Activated T-cell treated with anti-CD3 and anti-CD28 coated beads for 48 hours (primary cell): ENCODE data around the gene DYNLT4.
"Not testable (repeated sequence)": the region's sequence is repeated elsewhere in the genome, so short reads cannot be mapped to it uniquely, and the experiment has no call there.

Experiments
- DNase-seq: peaks from one replicate; pipeline ENCODE4 v3.0.0-alpha.2; 2020; ENCODE audit warnings: low read depth

The DYNLT4 gene

DNA sequence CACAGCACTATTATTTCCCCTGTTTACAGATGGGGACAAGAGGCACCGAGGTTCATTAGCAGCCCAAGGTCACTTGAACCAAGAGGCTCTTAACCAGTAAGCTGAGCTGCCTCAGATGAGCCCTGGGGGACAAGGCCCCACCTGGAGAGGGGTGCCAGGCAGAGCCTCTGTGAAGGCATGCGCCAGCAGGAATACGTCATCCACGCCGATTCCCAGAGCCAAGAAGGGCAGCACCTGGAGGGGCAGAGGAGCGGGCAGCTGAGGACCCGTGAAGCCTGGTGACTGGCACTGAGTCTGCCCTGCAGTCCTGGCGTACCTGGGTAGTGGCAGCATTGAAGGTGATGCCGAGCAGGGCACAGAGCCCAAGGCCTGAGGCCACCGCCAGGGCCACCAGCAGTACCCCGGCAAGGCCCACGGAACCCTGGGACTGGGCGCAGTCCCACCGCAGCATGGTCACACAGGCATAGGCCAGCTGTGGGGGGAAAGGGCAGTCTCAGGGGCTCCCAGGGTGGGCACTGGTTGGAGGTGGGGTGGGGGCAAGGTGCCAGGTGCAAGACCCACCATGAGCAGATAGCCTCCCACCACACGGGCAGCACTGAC lies 21.8 kb upstream of the DYNLT4 start:
- no peak for DNase-seq

GRCh38 chr1:44828003-44828651 lies 21.0 kb upstream of the DYNLT4 start:
- no peak for DNase-seq

DNA sequence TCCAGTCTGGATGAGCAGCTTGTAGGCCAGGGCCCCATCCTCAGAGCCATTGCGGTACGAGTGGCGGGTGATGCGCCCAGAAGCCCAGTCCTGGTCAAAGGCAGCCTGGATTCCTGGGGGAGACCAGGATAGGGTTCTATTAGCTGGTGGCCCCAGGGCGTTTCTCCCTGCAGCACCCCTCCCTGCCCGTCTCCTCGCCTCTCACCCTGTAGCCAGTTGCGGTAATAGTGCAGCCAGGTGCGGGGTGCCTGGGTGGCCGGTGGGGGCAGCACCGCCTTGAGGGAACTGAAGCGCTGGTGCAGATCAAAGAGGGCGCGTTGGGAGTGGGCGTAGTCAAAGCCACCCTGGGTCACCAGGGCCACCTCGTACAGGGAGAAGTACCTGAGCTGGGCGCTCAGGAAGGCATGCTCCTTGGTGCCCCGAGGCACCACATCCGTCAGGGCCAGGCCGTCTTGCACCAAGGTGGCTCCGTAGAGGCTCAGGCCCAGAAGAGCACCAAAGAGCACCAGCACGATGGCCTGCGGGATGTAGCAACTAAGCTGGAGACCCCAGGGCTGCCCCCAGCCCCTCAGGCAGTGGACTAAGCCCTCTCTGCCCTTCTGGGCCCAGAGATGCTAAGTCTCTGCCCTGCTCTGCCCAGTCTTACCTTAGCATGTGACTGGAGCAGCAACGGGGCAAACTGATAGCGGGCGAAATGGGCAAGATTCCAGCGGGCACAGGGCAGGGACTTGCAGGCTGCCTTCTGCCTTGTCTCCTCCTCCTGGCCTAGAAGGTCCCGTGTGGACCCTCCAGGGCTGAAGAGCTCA lies 20.2 kb upstream of the DYNLT4 start:
- DNase-seq, result no peak

DNA sequence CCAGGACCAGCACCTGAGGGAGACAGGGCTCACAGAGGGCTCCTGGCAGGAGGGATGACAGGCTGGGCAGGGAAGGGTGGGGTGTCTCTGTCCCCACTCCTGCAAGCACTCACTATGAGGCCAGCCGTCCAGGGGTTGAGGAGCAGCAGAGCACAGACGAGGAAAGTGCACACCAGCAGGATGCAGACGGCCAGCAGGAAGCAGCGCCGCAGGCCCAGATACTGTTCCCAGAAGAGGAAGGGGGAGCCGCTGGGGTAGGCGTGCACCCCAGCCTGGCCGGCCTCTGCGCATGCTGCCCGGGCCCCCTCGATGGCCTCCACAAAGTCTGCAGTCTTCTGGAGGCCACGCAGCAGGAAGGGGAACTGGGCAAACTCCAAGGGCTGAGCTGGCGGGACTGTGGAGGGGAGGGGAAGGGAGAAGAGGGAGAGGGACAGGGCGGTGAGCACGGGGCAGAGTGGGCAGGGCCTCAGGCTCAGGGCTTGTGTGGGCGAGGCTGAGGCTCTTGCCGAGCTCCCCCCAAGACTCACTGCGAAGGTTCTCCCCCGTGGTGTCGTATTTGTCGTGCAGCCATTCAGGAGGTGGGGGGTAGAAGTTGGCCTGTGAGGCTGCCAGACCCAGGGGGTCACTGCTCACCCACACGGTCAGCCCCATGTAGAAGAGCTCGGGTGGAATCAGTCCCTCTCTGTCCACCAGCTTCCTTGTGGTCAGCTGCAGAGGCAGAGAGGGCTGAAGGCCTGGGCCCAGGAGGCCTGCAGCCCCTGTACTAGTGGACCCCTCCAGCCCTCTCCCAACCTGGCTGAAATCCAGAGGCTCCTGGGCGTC lies 19.4 kb upstream of the DYNLT4 start:
- DNase-seq, result no peak

DNA sequence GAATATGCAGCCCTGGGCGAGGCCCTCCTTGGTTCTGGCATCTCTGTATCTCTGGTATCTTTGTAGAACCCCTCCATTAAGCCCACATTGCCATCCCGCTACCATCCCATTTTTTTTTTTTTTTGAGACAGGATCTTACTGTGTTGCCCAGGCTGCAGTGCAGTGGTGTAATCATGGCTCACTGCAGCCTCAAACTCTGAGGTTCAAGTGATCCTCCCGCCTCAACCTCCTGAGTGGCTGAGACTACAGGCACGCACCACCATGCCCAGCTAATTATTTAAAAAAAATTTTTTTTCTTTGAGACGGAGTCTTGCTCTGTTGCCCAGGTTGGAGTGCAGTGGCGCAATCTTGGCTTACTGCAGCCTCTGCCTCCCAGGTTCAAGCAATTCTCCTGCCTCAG lies 17.2 kb upstream of the DYNLT4 start:
- DNase-seq, result not testable (repeated sequence)

GRCh38 chr1:44822981-44823451 lies 15.9 kb upstream of the DYNLT4 start:
- no peak for DNase-seq

DNA sequence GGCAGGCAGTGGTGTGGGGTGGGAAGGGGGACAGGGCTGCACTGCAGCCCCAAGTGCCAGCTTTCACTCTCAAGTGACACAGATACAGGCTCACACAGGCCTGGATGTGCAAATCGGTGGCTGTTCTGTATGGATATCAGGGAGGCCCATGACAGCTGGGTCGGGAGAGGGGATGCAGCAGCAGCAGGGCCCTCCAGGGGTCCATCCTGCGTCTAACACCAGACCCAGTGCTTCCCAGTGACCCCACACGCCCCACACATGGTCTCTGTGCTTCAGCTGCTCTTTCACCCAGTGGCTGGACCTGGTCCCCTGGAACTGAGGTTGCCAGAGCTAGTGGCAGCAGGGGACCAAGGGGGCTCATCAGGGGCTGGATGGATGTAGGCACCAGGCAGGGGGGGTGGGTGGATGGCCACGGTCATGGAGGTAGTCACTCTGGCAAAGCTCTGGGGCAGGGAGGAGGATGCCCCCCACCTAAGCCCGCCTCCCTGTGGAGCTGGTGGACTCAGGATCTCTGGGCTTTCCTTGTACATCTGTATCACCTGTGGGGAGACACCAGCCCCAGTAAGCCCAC lies 15.1 kb upstream of the DYNLT4 start:
- no peak for DNase-seq

- DNase-seq, result no peak
These were observed 14.1 kb upstream of the DYNLT4 start for GRCh38 chr1:44821240-44821715.

GRCh38 chr1:44820328-44821239 lies 13.4 kb upstream of the DYNLT4 start:
- no peak for DNase-seq

DNA sequence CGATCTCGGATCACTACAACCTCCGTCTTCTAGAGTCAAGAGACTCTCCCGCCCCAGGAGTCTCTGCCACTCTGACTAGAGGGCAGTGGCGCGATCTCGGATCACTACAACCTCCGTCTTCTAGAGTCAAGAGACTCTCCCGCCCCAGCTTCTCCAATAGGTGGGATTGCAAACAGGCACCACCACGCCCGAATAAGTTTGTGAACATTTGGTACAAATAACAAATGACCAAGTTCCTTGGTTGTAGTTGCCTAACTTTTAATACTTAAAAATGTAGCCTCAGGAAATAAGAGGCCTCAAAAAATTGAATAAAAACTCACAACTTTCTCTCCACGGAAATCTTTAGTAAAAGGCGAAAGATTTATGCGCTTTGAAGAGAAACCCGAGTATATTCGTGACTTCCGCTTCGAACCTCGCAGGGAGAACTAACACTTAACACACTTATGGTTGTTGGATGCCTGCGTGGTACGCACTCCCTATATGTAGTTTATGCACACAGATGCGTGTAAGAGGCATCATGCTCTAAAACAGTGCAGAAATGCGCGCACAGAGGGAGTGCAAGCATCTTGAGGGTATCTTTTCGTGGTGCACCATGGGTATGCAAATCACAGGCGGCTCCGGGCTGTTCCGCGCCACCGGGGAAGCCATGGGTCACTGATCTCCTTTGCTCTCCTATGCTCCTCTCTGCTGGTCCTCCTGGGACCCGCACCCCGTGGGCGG lies 12.6 kb upstream of the DYNLT4 start:
- peak; percentile 75 for DNase-seq

- no peak for DNase-seq
These were observed 12.1 kb upstream of the DYNLT4 start for GRCh38 chr1:44819196-44819607.

- DNase-seq, result no peak
These were observed 10.8 kb upstream of the DYNLT4 start for GRCh38 chr1:44817771-44818495.

GRCh38 chr1:44817307-44817706 lies 10.2 kb upstream of the DYNLT4 start:
- DNase-seq, result no peak

- not testable (repeated sequence) for DNase-seq
These were observed 8.8 kb upstream of the DYNLT4 start for GRCh38 chr1:44815926-44816325.

DNA sequence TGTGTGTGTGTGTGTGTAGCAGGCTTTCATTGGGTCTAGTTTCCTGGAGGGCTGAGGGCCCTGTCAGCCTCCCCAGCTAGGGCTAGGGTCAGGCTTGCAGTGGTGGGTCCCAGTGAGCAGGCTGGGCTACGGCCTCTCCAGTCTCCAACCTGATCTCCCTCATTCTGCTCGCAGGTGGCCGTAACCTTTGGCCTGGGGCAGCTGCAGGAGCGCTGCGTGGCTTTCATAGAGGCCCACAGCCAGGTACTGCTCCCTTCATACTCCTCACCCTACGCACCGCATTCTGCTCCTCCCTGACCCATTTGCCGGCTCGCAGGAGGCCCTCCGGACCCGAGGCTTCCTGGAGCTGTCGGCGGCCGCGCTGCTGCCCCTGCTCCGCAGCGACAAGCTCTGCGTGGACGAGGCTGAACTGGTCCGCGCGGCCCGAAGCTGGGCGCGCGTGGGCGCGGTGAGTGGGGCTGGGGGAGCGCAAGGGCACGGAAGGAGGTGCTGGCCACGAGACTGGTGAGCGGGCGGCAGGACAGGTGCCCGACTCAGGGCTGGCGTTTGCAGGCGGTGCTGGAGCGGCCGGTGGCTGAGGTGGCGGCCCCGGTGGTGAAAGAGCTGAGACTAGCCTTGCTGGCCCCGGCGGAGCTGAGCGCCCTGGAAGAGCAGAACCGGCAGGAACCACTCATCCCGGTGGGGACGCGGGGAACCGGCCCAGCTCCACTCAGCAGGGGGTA lies 5.8 kb upstream of the DYNLT4 start:
- no peak for DNase-seq

DNA sequence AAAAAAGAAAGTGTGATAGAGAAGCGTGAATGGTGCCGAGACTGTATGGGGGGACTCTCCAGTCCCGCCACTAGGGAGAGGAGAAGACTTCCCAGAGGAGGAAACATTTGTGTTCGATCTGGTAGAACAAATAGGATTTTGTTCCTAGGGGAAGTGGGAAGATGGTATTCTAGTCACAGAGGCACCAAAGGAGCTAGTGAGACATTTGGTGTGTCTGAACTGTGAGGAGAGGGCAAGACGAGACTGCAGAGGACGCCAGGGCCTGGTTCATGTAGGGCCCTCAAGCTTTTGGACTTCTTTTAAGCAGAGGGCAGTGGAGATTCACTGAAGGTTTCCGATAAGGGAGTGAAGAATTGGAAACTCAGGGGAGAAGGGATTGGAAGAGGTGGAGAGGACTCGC lies 4.1 kb upstream of the DYNLT4 start:
- no peak for DNase-seq

DNA sequence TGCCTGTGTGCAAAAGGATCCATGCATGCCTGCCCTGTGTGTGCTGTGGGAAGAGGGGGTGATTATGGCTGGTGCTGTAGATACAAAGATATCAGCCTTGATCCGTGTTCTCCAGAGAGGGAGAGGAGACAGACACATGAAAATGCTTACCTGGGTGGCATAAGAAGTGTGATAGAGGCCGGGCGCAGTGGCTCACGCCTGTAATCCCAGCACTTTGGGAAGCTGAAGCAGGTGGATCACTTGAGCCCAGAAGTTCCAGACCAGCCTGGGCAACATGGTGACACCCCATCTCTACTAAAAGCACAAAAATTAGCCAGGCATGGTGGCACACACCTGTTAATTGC lies 3.6 kb upstream of the DYNLT4 start:
- not testable (repeated sequence) for DNase-seq

GRCh38 chr1:44810101-44810761 lies 3.1 kb upstream of the DYNLT4 start:
- peak; percentile 29 for DNase-seq
